ENCODE results near the gene ARMC12. TPM values are rescaled to one million over a fixed set of nuclear protein-coding genes. Genes with fewer than 3 reads are reported as not detected.

ARMC12 gene
- total and polyA plus RNA-seq, 2 of the 13 experiments (the other 11 are each of a cell fraction or from before 2014, with no cell fraction given) = 1.3 TPM; not detected in 1

- TF ChIP-seq, protein P1, sequence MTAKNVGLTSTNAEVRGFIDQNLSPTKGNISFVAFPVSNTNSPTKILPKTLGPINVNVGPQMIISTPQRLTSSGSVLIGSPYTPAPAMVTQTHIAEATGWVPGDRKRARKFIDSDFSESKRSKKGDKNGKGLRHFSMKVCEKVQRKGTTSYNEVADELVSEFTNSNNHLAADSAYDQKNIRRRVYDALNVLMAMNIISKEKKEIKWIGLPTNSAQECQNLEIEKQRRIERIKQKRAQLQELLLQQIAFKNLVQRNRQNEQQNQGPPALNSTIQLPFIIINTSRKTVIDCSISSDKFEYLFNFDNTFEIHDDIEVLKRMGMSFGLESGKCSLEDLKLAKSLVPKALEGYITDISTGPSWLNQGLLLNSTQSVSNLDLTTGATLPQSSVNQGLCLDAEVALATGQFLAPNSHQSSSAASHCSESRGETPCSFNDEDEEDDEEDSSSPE (CRISPR knock-in tag; IDR thresholded peaks at IDR 0.05) = peak; percentile 98
- no peak for TF ChIP-seq HCFC1 (IDR thresholded peaks at IDR 0.05; ENCODE audit: low read depth, low read length)
- TF ChIP-seq NR2F6 (IDR thresholded peaks at IDR 0.05) = peak; percentile 88
- TF ChIP-seq NR2F6 (CRISPR knock-in tag; IDR thresholded peaks at IDR 0.05) = peak; percentile 90
- TF ChIP-seq SRSF9 (IDR thresholded peaks at IDR 0.05; ENCODE audit: borderline replicate concordance, insufficient read depth, low read depth, low read length, poor library complexity, severe bottlenecking) = no peak
- TF ChIP-seq ZNF674 (CRISPR knock-in tag; IDR thresholded peaks at IDR 0.05; ENCODE audit: low read depth) = no peak
- peak; percentile 24; the same call in 1 of the 2 replicates for TF ChIP-seq FOXO1 (CRISPR knock-in tag; IDR thresholded peaks at IDR 0.05)
- TF ChIP-seq SNAPC2 (CRISPR knock-in tag; IDR thresholded peaks at IDR 0.05) = peak; percentile 93; the same call in 1 of the 2 replicates
- TF ChIP-seq RAD51 (IDR thresholded peaks at IDR 0.05; ENCODE audit: borderline replicate concordance) = peak; percentile 47; the same call in 1 of the 2 replicates
- no peak for TF ChIP-seq RBAK (CRISPR knock-in tag; IDR thresholded peaks at IDR 0.05)
- TF ChIP-seq SAP130 (CRISPR knock-in tag; IDR thresholded peaks at IDR 0.05; ENCODE audit: low read depth) = peak; percentile 94
- TF ChIP-seq, protein P2, sequence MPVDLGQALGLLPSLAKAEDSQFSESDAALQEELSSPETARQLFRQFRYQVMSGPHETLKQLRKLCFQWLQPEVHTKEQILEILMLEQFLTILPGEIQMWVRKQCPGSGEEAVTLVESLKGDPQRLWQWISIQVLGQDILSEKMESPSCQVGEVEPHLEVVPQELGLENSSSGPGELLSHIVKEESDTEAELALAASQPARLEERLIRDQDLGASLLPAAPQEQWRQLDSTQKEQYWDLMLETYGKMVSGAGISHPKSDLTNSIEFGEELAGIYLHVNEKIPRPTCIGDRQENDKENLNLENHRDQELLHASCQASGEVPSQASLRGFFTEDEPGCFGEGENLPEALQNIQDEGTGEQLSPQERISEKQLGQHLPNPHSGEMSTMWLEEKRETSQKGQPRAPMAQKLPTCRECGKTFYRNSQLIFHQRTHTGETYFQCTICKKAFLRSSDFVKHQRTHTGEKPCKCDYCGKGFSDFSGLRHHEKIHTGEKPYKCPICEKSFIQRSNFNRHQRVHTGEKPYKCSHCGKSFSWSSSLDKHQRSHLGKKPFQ (CRISPR knock-in tag; IDR thresholded peaks at IDR 0.05; ENCODE audit: insufficient replicate concordance) = peak; percentile 36
- TF ChIP-seq KAT2B (IDR thresholded peaks at IDR 0.05; ENCODE audit: borderline replicate concordance, low read depth, low read length) = no peak
- TF ChIP-seq, protein P3, sequence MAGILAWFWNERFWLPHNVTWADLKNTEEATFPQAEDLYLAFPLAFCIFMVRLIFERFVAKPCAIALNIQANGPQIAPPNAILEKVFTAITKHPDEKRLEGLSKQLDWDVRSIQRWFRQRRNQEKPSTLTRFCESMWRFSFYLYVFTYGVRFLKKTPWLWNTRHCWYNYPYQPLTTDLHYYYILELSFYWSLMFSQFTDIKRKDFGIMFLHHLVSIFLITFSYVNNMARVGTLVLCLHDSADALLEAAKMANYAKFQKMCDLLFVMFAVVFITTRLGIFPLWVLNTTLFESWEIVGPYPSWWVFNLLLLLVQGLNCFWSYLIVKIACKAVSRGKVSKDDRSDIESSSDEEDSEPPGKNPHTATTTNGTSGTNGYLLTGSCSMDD (CRISPR knock-in tag; IDR thresholded peaks at IDR 0.05) = no peak
- TF ChIP-seq ZNF382 (CRISPR knock-in tag; IDR thresholded peaks at IDR 0.05; ENCODE audit: borderline replicate concordance) = no peak
- TF ChIP-seq ZNF737 (CRISPR knock-in tag; IDR thresholded peaks at IDR 0.05; ENCODE audit: borderline replicate concordance) = no peak; the same call in 1 of the 2 replicates
- TF ChIP-seq, protein P4, sequence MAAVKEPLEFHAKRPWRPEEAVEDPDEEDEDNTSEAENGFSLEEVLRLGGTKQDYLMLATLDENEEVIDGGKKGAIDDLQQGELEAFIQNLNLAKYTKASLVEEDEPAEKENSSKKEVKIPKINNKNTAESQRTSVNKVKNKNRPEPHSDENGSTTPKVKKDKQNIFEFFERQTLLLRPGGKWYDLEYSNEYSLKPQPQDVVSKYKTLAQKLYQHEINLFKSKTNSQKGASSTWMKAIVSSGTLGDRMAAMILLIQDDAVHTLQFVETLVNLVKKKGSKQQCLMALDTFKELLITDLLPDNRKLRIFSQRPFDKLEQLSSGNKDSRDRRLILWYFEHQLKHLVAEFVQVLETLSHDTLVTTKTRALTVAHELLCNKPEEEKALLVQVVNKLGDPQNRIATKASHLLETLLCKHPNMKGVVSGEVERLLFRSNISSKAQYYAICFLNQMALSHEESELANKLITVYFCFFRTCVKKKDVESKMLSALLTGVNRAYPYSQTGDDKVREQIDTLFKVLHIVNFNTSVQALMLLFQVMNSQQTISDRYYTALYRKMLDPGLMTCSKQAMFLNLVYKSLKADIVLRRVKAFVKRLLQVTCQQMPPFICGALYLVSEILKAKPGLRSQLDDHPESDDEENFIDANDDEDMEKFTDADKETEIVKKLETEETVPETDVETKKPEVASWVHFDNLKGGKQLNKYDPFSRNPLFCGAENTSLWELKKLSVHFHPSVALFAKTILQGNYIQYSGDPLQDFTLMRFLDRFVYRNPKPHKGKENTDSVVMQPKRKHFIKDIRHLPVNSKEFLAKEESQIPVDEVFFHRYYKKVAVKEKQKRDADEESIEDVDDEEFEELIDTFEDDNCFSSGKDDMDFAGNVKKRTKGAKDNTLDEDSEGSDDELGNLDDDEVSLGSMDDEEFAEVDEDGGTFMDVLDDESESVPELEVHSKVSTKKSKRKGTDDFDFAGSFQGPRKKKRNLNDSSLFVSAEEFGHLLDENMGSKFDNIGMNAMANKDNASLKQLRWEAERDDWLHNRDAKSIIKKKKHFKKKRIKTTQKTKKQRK (IDR thresholded peaks at IDR 0.05; ENCODE audit: low read length) = no peak
- no peak for TF ChIP-seq ZNF383 (CRISPR knock-in tag; IDR thresholded peaks at IDR 0.05; ENCODE audit: borderline replicate concordance)
- peak; percentile 54; the same call in 1 of the 2 replicates for TF ChIP-seq SOX5 (CRISPR knock-in tag; IDR thresholded peaks at IDR 0.05; ENCODE audit: borderline replicate concordance)
- TF ChIP-seq TAF15 (IDR thresholded peaks at IDR 0.05; ENCODE audit: low read depth, low read length, poor library complexity, severe bottlenecking) = no peak
- TF ChIP-seq TOE1 (CRISPR knock-in tag; IDR thresholded peaks at IDR 0.05) = no peak
- no peak for TF ChIP-seq ZNF3 (CRISPR knock-in tag; IDR thresholded peaks at IDR 0.05)
- TF ChIP-seq ZSCAN12 (CRISPR knock-in tag; IDR thresholded peaks at IDR 0.05) = no peak
- TF ChIP-seq ZNF761 (CRISPR knock-in tag; conservative IDR thresholded peaks at IDR 0.05) = no peak; the same call in 1 of the 2 replicates
- TF ChIP-seq RNF2 (conservative IDR thresholded peaks at IDR 0.05; ENCODE audit: low read depth) = peak; percentile 78
Measured at GRCh38 chr6:35688605-35689322, 48.1 kb upstream of the ARMC12 start, which contains the start of gene FKBP5 (continued).

All from HepG2 (cell line).